GM12872 (cell line): ENCODE data around the gene NSMCE1.

Experiments used
- TF ChIP-seq, protein P1 (sequence below): IDR thresholded peaks from 3 replicates; pipeline ENCODE4 v1.5.1; 2011; ENCODE audit warnings: low read depth, mild to moderate bottlenecking, low read length, moderate library complexity; ENCODE audit not compliant: insufficient read depth

The NSMCE1 gene

DNA sequence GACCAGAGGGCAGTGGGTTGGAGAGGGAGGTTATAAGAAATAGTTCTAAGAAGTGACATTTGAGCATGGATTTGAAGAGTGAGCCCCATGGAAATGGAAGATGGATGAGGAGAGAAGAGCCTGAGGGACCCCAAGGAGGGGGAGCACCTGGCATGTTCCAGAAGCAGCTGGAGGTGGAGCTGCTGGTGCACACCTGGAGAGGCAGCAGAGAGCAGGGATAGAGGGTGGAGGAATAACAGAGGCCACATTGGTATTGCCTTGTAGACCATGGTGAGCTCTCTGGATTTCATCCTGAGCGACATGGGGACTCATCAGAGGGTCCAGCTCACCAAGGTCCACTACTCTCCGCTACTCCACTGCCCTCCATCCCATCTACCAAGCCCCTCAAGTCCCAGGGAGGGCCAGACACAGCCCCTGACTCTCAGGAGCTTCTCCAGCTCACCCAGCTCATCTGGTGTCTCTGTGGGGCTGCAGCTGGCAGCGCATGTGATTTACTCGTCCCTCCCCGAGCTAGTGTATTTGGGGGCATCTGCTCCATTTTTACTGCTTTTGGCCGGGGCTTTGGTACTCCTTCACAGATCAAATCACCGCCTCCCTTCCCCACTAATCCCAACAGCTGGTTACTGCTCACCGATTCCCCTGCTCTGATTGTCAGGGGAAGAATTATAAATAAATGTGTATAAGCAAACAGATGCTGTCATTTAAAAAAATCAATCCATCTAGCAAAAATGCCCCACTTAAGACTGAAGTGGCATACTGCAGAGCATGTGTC lies 87.4 kb downstream of the NSMCE1 start:
- TF ChIP-seq, protein P1, sequence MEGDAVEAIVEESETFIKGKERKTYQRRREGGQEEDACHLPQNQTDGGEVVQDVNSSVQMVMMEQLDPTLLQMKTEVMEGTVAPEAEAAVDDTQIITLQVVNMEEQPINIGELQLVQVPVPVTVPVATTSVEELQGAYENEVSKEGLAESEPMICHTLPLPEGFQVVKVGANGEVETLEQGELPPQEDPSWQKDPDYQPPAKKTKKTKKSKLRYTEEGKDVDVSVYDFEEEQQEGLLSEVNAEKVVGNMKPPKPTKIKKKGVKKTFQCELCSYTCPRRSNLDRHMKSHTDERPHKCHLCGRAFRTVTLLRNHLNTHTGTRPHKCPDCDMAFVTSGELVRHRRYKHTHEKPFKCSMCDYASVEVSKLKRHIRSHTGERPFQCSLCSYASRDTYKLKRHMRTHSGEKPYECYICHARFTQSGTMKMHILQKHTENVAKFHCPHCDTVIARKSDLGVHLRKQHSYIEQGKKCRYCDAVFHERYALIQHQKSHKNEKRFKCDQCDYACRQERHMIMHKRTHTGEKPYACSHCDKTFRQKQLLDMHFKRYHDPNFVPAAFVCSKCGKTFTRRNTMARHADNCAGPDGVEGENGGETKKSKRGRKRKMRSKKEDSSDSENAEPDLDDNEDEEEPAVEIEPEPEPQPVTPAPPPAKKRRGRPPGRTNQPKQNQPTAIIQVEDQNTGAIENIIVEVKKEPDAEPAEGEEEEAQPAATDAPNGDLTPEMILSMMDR: peak; percentile 45; the same call in 2 of the 3 replicates

DNA sequence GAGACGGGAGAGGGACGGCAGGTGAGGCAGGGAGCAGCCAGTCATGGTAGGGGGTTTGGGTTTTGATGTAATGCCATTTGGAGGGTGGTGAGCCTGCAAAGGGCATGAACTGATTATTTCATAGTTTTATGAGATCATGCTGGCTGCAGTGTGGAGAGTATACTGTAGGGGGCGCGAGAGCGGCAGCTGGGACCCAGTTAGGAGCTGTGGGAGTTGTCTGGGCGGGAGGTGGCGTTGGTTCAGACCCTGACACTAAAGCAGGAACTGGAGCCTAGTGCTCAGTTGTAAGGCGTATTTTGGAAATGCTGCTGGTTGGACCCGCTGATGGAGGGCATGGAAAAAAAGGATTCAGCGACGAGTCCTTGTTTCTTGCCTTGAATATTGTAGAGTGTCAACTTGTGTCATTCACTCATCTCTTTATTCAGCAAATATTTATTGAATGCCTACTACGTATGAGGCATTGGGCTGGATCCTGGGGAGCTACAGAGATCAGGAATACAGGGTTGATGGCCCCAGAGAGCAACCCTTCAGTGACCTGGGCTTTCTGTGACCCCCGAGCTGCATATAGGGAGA lies 89.0 kb downstream of the NSMCE1 start:
- TF ChIP-seq, protein P1: peak; percentile 96

DNA sequence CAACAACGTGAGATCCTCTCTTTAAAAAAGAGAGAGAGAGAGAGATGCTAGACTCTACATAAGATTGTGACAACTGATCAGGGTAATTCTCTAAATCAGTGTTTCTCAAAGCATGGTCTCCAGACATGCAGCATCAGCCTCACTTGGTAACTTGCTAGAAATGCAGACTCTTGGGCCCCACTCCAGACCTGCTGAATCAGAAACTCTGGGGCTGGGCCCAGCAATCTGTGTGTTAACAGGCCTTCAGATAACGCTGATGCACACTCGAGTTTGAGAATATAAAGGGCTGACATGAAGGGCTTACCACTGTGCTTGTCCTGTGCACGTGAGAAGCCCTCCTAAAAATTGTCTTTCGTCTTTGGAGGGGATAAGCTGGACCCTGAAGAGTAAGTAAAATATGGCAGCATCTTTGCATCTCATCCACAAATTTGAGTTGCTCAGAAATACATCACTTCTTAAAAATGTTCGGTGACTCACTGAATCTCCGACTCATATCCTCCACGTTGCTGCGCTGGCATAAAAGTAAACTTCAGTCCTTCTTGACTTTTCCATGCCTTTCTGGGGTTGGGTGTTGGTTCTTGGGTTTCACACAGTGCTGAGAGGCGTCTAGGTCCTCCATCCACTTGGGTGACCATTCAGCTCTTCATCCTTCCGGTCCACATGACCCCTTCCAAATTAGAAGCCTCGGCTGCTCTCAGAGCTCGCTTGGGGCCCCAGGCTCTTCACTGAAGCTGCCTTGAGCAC lies 91.4 kb downstream of the NSMCE1 start:
- TF ChIP-seq, protein P1: no peak

DNA sequence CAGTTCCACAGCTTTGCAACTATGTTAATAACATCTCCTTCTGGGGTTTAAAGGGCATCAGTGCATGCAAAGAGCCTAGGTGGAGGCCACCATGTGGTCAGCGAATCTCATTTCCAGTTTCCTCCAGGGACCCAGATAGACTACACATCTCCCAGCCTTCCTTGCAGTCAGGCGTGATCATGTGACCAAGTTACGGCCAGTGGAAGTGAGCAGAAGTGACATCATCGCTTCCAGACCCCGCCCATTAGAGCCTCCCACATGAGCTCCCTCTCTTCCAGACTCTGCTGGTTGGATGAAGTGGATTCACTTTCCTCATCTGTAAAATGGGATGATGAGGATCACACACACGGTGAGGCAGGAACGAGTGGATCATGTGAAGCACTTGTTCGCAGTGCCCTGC lies 92.7 kb downstream of the NSMCE1 start:
- TF ChIP-seq, protein P1: no peak
